22Rv1 (cell line): ENCODE measurements around the gene CAPN11.

Source experiments
- H3K27ac ChIP-seq: fragments of 450-650 bp; 2 replicates; pipeline ENCODE4 v1.5.1; 2017
- ZFX ChIP-seq: fragments of 450-650 bp; IDR thresholded peaks from 2 replicates; pipeline ENCODE4 v1.6.1; 2017; ENCODE audit warnings: antibody characterized with exemption, borderline replicate concordance
- TF ChIP-seq, protein P1 (sequence below): fragments of 450-650 bp; IDR thresholded peaks from 2 replicates; pipeline ENCODE4 v1.5.1; 2017; ENCODE audit warnings: mild to moderate bottlenecking

CAPN11 gene

DNA sequence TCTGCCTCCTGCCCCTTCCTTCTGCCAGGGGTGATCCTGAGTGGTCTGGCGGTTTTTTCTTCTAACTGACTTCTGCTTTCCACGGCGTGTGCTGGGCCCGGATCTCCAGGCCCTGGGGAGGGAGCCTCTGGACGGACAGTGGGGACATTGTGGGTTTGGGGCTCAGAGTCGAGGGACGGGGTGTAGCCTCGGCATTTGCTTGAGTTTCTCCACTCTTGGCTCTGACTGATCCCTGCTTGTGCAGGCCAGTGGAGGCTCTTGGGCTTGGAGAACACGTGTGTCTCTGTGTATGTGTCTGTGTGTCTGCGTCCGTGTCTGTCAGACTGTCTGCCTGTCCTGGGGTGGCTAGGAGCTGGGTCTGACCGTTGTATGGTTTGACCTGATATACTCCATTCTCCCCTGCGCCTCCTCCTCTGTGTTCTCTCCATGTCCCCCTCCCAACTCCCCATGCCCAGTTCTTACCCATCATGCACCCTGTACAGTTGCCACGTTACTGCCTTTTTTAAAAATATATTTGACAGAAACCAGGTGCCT, 75.0 kb downstream of the CAPN11 start:
- 0 out of 2 replicates have a peak overlapping the region, but pooled peaks have one; percentile 5 for H3K27ac ChIP-seq
- TF ChIP-seq, protein P1, sequence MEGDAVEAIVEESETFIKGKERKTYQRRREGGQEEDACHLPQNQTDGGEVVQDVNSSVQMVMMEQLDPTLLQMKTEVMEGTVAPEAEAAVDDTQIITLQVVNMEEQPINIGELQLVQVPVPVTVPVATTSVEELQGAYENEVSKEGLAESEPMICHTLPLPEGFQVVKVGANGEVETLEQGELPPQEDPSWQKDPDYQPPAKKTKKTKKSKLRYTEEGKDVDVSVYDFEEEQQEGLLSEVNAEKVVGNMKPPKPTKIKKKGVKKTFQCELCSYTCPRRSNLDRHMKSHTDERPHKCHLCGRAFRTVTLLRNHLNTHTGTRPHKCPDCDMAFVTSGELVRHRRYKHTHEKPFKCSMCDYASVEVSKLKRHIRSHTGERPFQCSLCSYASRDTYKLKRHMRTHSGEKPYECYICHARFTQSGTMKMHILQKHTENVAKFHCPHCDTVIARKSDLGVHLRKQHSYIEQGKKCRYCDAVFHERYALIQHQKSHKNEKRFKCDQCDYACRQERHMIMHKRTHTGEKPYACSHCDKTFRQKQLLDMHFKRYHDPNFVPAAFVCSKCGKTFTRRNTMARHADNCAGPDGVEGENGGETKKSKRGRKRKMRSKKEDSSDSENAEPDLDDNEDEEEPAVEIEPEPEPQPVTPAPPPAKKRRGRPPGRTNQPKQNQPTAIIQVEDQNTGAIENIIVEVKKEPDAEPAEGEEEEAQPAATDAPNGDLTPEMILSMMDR: no peak
- TF ChIP-seq ZFX: no peak
